NCI-H187 treated with DMSO at 0.1 percent for 48 hours (cell line): ENCODE data around the gene SLC41A2.
"Not testable (repeated sequence)": the region's sequence is repeated elsewhere in the genome, so short reads cannot be mapped to it uniquely, and the experiment has no call there.

Experiments
- DNase-seq: peaks from one replicate; lab custom pipeline; 2025; lab: John Stamatoyannopoulos, UW

The SLC41A2 gene

DNA sequence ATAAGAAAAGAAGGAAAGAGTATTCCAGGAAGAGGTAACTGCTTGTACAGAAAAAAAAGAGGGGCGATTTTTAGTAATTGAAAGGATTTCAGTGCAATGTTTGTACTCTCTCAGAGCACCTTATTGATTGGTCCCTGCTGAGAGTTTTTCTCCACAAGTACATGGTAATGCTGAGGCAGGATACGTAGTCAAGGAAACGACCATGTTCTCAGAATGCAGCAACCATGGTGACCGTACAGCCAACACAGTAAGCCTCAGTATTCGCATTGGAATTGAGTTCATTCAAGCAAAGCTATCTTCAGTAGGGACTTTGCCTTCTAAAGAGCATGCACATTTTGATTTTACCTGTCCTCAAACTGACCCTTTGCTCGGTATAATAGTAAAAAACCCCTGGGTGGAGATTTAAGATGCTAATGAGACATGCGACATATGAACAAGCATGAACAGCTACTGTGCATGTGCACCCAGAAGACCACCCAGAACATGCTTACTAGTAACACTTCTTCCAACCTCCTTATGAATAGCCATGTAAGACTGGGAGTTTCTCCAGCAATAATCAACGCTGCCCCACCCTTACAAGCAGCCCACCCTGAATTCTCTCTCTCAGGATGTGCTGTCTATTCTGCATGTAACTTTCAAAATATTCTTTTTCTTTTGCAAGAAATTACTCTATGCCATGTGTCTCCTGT lies 6.2 kb upstream of the SLC41A2 start:
- no peak for DNase-seq

DNA sequence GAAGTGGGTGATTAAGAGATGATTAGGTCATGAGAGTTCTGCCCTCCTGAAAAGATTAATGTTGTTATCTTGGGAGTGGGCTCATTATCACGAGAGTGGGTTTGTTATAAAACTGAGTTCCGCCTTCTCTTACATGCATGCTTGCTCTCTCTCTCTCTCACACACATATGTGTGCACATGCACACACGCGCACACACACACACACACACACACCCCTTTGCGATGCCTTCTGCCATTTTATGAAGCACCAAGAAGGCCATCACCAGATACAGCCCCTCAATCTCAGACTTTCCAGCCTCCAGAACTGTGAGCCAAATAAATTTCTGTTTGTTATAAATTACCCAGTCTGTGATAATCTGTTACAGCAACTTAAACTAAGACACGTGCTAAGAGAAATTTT lies 5.7 kb upstream of the SLC41A2 start:
- DNase-seq, result no peak

DNA sequence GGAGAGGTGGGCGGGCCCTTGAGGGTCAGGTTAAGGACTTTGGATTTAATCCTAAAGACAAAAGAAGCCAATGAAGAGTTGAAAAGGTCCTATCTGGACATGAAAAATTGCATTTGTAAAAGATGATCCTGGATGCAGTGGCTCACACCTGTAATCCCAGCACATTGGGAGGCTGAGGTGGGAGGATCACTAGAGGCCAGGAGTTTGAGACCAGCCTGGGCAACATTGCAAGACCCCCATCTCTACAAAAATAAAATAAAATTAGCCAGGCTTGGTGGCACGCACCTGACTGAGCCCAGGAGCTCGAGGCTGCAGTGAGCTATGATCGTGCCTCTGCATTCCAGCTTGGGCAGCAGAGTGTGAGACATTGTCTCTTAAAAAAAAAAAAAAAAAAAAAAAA lies 2.4 kb upstream of the SLC41A2 start:
- DNase-seq, result no peak

DNA sequence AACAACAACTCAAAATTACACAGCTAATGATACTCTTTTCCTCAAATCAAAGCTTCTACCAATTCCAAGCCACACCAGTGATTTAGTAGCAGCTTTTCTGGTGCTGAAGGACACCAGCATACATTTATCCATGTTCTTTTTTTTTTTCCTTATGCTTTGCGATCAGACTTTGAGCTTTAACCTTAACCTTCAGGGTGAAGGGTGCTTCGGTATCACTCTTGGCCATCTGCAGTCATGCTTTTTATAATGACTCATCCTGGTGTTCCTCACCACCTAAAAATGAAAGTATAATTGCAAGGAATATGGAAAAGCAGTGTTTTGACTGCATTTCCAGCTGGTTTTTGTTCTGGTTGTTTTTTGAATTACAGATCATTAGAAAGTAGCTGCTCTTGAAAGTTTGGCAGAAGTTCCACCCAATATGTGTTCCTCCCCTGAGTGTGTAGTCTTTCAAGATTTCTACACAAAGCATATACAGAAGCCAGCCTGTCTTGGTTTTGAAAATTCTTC lies 1.3 kb upstream of the SLC41A2 start:
- DNase-seq, result no peak

DNA sequence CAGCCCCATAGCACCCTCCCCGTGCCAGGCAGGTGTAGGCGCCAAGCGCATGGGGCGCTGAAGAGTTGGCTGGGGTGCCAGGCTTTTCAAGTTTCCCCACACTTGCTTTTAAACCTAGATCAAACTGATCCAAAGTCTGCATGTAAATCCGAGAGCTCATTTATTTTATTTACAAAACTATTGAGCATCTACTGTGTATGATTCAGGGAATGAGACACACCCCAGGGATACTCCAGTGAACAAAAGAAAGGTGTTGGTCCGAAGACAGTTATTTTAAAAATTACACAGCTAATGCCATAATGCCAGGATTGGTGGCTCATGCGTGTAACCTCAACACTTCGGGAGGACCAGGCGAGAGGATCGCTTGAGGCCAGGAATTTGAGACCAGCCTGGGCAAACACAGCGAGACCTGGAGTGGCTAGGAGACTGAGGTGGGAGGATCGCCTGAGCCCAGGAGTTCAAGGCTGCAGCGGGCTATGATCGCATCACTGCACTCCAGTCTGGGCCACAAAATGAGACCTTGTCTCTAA lies 780 bp upstream of the SLC41A2 start:
- no peak for DNase-seq

DNA sequence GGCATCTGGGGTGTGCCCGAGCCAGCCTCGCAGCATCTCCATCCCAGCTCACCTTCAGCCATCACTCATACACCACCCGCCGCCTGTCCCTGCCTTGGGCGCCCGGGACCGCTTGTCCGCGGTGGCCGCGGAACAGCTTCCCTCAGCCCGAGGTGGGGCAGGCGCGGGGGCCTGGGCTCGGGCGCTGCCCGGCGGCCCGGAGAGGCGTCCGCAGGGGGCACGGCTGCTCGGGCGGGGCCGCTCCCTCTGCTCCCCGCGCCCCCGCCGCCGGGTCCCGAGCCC lies 430 bp downstream of the SLC41A2 start:
- no peak for DNase-seq

DNA sequence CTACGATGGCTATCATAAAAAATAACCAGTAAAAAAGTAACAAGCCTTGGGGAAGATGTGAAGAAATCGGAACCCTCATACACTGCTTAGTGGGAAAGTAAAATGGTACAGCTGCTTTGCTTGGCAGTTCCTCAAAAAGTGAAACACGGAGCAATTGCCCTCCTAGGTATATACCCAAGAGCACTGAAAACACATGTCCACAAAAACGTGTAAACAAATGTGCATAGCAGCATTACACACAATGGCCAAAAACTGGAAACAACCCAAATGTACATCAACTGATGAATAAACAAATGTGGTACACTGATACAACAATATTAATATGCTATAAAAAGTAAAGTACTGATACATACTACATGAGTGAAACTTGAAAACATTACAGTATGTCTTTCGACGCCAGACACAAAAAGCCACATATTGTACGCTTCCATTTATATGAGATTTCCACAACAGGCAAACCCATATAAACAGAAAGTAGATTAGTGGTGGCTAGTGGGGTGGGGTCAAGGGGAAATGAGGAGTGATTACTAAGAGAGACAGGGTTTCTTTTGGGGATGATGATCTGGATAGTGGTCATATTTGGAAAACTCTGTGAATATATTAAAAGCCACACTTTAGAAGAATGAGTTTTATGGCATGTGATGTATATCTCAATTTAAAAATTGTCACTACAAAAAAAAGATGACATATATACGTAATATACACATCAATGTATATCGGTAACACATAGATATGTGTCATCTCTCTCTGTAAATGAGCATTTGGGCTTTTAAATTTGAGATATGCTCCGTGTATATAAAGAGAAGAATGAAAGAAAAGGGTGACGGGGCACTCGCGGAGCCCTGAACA lies 996 bp downstream of the SLC41A2 start:
- DNase-seq, result no peak

DNA sequence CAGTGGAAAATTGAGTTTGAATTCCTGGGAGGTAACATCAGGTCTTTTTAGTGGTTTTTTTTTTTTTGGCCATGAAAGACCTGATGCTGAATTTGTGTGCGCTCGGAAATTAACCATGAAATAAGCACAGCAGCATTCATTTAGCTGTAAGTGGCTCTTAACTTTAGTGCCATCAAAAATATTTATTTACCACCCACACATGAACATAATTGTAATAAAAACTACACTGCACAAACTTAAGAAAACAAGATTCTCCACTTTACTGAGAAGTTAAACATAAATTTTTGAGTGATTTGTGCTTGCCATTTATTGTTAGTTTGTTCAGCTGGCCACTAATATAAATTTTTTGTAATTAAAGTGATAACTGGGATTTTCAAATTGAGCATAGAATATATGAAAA lies 2.4 kb downstream of the SLC41A2 start:
- no peak for DNase-seq

DNA sequence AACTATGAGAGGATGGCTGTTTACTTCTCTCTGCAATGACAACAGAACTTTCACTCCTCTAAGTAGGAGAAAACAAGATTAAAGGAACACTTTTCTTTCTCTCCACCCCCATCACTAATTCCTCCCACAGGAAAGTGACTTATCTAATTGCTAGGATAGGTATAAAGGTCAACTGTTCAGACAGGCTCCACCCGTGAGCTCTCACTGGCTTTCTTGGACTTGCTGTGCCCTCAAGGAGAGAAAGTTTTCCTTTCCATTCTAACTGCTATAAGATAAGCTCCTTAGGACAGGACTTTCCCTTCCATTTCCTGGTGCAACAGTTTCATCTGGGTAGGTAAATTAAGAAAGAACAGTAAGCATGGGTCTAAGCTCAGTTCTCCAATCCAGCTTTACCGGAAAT lies 4.8 kb downstream of the SLC41A2 start:
- no peak for DNase-seq

DNA sequence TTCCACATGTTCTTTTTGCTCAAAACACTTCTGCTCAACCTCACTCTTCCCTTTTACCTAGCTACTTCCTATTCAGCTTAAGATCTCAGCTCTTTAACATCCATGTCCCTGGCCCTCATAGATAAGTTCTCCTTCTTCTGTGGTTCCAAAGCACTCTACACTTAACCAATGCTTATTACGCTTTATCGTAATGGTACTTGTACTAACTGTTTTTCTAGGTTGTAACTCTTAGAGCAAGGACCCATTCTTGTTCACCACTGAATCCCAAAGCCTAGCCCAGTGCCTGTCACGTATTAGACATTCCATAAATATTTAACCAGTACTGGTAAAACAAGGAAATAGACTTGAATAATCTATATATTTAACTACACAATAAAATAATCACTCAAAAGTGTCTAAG lies 5.3 kb downstream of the SLC41A2 start:
- no peak for DNase-seq

DNA sequence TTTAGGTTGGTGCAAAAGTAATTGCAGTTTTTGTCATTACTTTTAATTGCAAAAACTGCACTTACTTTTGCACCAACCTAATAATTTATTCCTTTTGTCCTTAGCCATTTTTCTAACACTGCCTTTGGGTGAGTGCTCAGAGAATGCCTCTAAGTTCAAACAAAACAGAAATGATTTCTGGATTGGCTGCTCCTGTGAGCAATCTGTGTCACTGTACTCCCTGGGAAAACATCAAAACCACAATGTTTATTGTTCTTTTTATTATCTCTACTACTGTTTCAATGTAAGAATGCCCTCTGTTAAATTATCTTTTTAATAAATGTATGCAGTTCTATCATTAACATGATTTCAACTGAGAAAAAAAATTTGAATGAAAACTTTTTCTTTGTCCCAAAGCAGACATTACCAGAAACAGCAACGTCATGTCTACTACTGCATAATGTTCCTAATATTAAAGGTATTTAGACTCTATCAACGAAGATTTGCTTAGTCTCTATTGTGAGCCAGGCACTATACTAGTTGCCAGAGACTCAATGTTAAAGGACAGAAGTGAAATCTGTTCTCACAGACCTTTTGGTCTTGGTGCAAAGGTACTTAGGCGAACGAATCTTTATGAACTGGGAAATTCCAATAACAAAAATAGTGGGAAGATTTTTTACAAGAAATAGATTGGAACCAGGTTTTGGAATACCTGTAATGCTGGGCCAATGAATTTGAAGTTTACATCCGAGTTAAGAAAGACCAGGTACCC lies 6.2 kb downstream of the SLC41A2 start:
- no peak for DNase-seq

DNA sequence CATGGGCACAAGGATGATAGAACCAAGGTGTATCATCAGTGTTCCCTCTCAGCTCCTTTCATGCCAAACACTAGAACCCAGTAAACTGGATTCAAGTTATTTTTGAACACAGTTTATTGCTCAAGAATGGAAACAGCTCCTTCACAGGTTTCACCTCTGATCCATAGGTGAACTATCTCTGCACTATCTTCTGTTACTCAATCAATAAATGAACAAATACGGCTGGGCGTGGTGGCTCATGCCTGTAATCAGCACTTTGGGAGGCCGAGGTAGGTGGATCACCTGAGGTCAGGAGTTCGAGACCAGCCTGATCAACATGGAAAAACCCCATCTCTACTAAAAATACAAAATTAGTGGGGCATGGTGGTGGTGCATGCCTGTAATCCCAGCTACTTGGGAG lies 9.4 kb downstream of the SLC41A2 start:
- DNase-seq, result not testable (repeated sequence)

DNA sequence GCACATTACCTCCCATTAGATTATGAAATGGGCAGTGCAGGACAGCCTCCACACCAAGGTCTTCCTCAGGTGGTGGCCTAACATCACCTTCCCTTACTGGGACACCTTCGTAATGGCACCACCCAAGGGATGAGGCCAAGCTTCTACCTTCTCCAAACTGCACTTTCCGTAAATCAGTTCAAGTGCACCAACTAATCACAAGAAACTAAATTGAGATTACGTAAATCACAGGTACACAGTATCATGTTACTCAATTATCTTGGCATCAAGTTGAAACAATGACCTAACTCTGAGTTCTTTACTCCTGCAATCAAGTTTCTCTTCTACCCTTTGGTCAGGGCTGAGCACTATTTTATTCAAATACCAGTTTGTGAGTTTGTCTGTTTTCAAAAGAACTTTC lies 13.8 kb downstream of the SLC41A2 start:
- DNase-seq, result no peak

DNA sequence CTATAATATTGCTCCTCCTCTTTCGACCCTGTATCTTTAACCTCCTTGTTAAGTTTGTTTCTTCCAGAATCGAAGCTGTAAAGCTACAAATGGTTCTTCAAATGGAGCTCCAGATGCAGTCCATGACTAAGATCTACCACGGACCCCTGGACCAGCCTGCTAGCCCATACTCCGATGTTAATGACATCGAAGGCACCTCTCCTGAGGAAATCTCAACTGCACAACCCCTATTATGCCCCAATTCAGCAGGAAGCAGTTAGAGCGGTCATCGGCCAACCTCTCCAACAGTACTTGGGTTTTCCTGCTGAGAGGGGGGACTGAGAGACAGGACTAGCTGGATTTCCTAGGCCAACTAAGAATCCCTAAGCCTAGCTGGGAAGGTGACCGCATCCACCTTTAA lies 14.7 kb downstream of the SLC41A2 start:
- DNase-seq, result not testable (repeated sequence)

DNA sequence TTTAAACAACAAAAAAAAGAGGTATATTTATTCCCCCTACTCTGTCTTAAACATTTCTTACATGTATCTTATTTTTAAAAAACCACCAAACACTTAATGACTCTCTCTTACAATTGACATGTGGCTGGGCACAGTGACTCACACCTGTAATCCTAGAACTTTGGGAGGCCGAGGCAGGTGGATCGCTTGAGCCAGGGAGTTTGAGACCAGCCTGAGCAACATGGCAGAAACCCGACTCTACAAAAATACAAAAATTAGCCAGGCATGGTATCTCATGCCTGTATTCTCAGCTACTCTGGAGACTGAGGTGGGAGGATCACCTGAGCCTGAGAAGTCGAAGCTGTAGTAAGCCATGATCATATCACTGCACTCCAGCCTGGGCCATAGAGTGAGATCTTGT lies 16.0 kb downstream of the SLC41A2 start:
- DNase-seq, result no peak

DNA sequence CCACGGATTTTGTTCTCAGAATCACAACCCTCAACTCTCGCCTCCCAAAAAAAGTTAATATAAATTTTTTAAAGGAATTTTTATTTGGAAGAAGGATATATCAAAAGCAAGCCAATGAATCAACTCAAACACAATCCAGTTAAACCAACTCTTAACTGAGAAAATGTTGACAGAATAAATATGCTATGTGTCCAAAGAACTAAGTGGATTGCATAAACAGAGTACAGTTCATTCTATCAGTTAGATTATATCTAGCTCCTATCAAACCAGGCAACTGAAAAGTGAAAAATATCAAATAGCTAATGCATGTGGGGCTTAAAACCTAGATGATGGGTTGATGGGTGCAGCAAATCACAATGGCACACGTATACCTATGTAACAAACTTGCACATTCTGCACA lies 16.6 kb downstream of the SLC41A2 start:
- DNase-seq, result no peak

DNA sequence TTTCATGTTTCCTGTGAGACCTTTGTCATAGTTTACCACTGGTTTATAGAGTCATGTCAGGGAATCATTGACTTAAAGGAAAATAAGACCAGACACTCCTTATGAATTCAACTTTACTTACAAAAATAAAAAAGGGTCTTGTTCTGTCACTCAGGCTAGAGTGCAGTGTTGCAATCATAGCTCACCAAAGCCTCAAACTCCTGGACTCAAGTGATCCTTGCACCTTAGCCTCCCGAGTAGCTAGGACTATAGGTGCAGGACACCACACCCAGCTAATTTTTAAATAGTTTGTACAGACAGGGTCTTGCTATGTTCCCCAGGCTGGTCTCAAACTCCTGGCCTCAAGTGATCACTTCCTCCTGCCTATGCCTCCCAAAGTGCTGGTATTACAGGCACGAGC lies 19.0 kb downstream of the SLC41A2 start:
- no peak for DNase-seq

DNA sequence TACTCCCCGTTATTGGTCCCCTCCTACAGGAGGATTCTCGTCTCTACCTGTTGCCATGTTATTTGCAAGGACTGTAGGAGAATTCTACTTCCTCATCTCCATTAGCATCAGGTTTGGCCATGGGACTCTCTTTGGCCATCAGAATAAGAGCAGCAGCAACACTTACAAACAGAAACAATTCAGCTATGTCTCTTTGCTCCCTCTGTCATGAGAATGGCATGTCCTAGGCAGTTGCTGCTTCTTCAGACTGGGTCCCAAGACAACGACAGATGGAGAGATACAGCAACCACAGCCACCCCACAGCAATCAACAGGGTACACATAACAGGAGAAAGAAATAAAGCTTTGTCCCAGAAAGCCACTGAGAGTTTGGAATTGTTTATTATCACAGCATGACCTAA lies 19.7 kb downstream of the SLC41A2 start:
- DNase-seq, result no peak

DNA sequence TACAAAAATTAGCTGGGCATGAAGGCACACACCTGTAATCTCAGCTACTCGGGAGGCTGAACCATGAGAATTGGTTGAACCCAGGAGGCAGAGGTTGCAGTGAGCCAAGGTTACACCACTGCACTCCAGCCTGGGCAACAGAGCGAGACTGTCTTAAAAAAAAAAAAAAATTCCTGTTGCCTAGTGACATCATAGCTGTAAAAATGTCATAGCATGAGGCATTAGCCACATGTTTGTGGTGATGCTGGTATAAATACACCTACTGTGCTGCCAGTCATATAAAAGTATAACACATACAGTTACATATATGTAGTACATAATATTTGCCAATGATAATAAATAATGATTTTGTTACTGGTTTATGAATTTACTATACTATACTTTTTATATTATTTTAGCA lies 22.2 kb downstream of the SLC41A2 start:
- DNase-seq, result no peak

DNA sequence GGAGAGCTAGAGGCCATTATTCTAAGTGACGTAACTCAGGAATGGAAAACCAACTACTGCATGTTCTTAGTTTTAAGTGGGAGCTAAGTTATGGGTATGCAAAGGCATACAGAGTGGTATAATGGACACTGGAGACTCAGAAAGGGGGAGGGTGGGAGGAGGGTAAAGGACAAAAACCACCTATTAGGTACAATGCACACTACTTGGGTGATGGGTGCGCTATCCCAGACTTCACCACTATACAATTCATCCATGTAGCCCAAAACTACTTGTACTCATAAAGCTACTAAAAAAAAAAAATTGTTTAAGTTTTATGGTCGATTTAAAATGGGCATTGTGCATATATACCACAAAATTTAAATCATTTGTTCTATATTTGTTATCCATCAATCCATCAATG lies 24.3 kb downstream of the SLC41A2 start:
- no peak for DNase-seq

DNA sequence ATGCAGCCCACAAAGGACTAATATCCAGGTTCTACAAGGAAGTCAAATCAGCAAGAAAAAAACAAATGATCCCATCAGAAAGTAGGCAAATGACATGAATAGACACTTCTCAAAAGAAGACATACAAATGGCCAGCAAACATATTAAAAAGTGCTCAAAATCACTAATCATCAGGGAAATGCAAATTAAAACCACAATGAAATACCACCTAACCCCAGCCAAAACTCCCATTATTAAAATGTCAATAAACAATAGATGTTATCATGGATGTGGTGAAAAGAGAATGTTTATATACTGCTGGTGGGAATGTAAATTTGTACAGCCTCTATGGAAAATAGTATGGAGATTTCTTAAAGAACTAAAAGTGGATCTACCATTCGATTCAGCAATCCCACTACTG lies 25.0 kb downstream of the SLC41A2 start:
- DNase-seq, result no peak

DNA sequence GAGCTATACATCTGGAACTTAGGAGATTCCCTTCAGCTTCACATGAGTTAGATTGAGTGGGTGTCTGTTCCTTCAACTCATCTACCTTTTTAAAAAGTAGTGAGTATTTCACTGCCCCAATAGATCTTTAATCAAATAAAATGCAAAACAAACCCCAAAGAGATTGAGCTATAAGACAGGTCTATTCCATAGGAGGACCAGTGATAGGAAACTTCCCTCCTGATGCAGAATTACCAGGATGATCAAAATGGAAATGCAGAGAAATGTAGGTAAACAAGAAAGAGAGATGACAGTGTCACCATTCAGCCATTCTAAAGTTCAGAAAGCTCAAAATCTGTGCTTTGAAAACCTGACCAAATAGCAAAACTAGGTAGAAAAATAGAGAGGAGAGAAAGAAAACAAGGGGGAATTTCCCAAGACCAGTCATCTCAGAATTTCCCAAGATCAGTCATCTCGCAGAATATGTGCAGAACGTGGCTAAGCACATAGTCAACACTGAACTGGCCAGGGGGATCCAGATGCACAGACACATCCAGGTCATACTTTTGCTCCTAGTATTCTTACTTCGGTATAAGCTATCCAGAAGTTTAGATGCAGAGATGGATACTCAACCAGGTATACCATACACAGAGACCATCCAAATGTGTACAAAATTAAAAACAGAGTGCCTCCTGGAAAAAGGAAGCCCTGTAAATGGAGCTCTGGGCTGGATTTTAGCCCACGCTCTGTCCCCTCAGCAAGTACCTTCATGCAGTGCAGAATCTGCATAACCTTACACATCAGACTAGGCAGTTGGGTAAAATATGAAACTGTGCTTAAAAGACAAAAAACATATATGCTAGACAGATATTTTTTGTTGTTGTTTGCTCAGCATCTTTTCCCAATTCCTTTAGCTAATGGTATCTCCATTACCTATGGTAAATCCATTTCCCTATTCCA lies 27.4 kb downstream of the SLC41A2 start:
- DNase-seq, result no peak
